Fibroblast of lung (primary cell): ENCODE measurements around the gene OPALIN. TPM values are rescaled to one million over a fixed set of nuclear protein-coding genes. Genes with fewer than 3 reads are reported as not detected.

Source experiments
- DNase-seq, 2 donors: peaks; one replicate each; pipeline versions ENCODE4 v3.0.0 to v3.0.0-alpha.2; 2010; ENCODE audit warnings: low read depth in 2 of 2
- H2AFZ ChIP-seq: 2 replicates; pipeline ENCODE4 v1.5.1; 2012; ENCODE audit warnings: low read length, control low read depth, inconsistent platforms
- H3K27ac ChIP-seq: 2 replicates; pipeline ENCODE4 v1.5.1; 2011; ENCODE audit warnings: low read length, control low read depth; ENCODE audit not compliant: insufficient read depth
- H3K27me3 ChIP-seq: 2 replicates; pipeline ENCODE4 v1.5.1; 2011; ENCODE audit warnings: mild to moderate bottlenecking, low read length; ENCODE audit not compliant: control insufficient read depth, insufficient read depth
- H3K36me3 ChIP-seq: 2 replicates; pipeline ENCODE4 v1.5.1; 2011; ENCODE audit warnings: low read length; ENCODE audit not compliant: control insufficient read depth, insufficient read depth
- H3K4me1 ChIP-seq: 2 replicates; pipeline ENCODE4 v1.5.1; 2011; ENCODE audit warnings: low read length; ENCODE audit not compliant: control insufficient read depth, insufficient read depth; ENCODE audit errors: extremely low read depth
- H3K4me2 ChIP-seq: 2 replicates; pipeline ENCODE4 v1.5.1; 2011; ENCODE audit warnings: low read length, control low read depth; ENCODE audit not compliant: insufficient read depth; ENCODE audit errors: extremely low read depth
- H3K4me3 ChIP-seq, 4 experiments: fragments of 200-600 bp in 1 of 4; sonication (generic) in 1 of 4; replicated peaks in 1 of 4; 2 replicates each; pipeline ENCODE4 v1.5.1; 2011 to 2016; ENCODE audit warnings: low read length in 4 of 4, low read depth in 3 of 4, mild to moderate bottlenecking in 3 of 4, control low read depth in 2 of 4, inconsistent platforms in 1 of 4, mixed read lengths in 1 of 4; ENCODE audit not compliant: insufficient read depth in 1 of 4; ENCODE audit errors: control extremely low read depth in 1 of 4
- H3K79me2 ChIP-seq: 2 replicates; pipeline ENCODE4 v1.5.1; 2012; ENCODE audit warnings: mild to moderate bottlenecking, low read length, inconsistent platforms; ENCODE audit not compliant: control insufficient read depth, insufficient read depth
- H3K9ac ChIP-seq: 2 replicates; pipeline ENCODE4 v1.5.1; 2011; ENCODE audit warnings: mild to moderate bottlenecking, low read length, control low read depth; ENCODE audit not compliant: insufficient read depth
- H3K9me3 ChIP-seq: 2 replicates; pipeline ENCODE4 v1.5.1; 2012; ENCODE audit warnings: low read depth, low read length; ENCODE audit not compliant: control insufficient read depth, insufficient read depth
- H4K20me1 ChIP-seq: 2 replicates; pipeline ENCODE4 v1.5.1; 2011; ENCODE audit warnings: low read length; ENCODE audit not compliant: control insufficient read depth, insufficient read depth; ENCODE audit errors: extremely low read depth
- CTCF ChIP-seq, 2 donors: IDR thresholded peaks in 1 of 2; conservative IDR thresholded peaks in 1 of 2; 1 replicate in 1 of 2; 2 replicates in 1 of 2; pipeline ENCODE4 v1.5.1; 2011 to 2012; ENCODE audit warnings: low read length in 2 of 2, control low read depth in 1 of 2, inconsistent platforms in 1 of 2, low read depth in 1 of 2, mild to moderate bottlenecking in 1 of 2
- EZH2 ChIP-seq: IDR thresholded peaks from 2 replicates; pipeline ENCODE4 v1.5.1; 2012; ENCODE audit warnings: low read length, control low read depth, mild to moderate bottlenecking; ENCODE audit errors: missing control alignments
- polyA plus RNA-seq, 2 donors: library from polyadenylated mRNA; depleted of rRNA in 1 of 2; stranded (reverse) in 1 of 2; unstranded in 1 of 2; fragments of >200 nt; gene quantifications; 2 replicates each; pipeline ENCODE4 v1.2.1, GENCODE V29; 2011 to 2012; ENCODE audit warnings: missing spikeins in 1 of 2
- total RNA-seq: library from RNA; depleted of rRNA; stranded (reverse); fragments of >200 nt; gene quantifications from 2 replicates; pipeline ENCODE4 v1.2.1, GENCODE V29; 2014

The OPALIN gene
- total and polyA plus RNA-seq, 2 donors (not counting 1 experiment from before 2014, with no cell fraction given), result not detected

DNA sequence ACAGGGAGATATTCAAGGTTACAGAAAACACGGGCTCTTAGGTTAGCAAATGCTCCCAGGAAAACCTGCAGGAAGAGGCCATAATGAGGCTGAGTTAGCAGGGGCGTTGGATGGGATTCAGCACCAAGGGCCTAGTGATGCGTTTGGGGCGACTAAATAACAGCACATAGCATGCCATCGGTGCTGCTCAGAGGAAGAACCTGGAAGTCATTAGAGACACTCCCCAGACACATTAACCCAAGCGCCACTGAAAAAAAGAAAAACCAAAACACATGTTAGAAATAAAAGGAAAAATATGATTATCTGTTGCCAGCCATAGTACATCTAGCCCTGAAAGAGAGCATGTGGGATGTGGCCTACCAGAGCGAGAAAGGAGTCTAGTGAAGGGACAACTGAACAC, 28.8 kb upstream of the OPALIN start:
- Histone ChIP-seq H3K27me3 (no peaks in the 10 kb centered on the region), H4K20me1 (no peaks in the 10 kb centered on the region), H3K36me3 (no peaks in the 10 kb centered on the region), H3K4me3 (no peak overlapping the region), H3K27ac (no peak overlapping the region), H3K4me2 (no peak overlapping the region), H3K9ac (no peak overlapping the region), H3K9me3 (no peaks in the 10 kb centered on the region), H3K79me2 (no peaks in the 10 kb centered on the region), H2AFZ (no peak overlapping the region), H3K4me1 (no peaks in the 10 kb centered on the region)
- TF ChIP-seq EZH2 (no peak), CTCF (conservative IDR thresholded peaks at IDR 0.05 in 1 of 2, IDR thresholded peaks at IDR 0.05 in 1 of 2; ENCODE audit: low read depth in 1 of 2, low read length in 2 of 2) (no peak)
- peak in 1 of 2 donors; percentile 29 for DNase-seq

DNA sequence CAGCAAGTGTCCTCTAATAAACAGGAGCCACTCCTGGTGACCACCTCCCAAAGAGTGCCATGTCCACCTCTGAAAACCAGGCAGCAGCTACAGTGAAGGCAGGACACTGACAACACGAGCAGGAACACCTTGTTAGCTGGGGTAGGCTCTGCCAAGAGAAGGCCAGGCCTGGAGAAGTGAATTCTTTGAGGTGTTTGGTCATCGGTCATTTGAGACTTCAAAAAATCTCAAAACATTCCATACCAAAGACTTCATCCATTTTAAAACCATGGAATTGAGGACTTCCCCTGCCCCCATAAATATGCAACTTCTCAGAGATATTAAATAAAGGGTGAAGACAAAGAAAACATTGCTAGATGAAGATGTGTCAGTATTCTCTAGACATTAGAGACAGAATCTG, 28.4 kb upstream of the OPALIN start:
- no peaks in the 10 kb centered on the region for H3K36me3 ChIP-seq
- no peaks in the 10 kb centered on the region for H3K4me1 ChIP-seq
- no peak overlapping the region for H3K9ac ChIP-seq
- H2AFZ ChIP-seq, result no peak overlapping the region
- H3K27me3 ChIP-seq, result no peaks in the 10 kb centered on the region
- no peak overlapping the region for H3K4me2 ChIP-seq
- no peak overlapping the region for H3K27ac ChIP-seq
- no peaks in the 10 kb centered on the region for H4K20me1 ChIP-seq
- TF ChIP-seq EZH2 (no peak), CTCF (conservative IDR thresholded peaks at IDR 0.05 in 1 of 2, IDR thresholded peaks at IDR 0.05 in 1 of 2; ENCODE audit: low read depth in 1 of 2, low read length in 2 of 2) (no peak)
- no peaks in the 10 kb centered on the region for H3K79me2 ChIP-seq
- peak in 1 of 2 donors; percentile 59 for DNase-seq
- no peak overlapping the region for H3K4me3 ChIP-seq
- H3K9me3 ChIP-seq, result no peaks in the 10 kb centered on the region

DNA sequence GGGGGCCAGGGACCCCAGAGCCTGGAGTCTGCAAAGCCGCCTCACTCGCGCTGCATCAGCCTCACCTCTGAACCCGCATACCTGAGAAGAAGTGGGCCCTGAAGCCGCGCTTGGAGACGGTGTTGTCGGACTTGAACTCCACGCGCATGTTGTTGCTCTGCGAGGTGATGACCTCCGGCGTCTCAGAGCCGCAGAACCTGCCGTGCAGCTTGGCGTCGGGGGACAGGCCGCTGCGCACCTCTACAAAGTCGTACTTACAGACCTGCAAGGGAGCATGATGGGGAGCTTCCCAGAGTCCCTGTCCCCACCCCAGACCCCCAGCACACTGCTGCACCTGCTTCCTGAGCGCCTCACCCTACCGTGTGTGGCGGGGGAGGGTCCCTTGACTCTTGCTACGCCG, 25.7 kb upstream of the OPALIN start:
- TF ChIP-seq EZH2, result no peak
- TF ChIP-seq CTCF (conservative IDR thresholded peaks at IDR 0.05 in 1 of 2, IDR thresholded peaks at IDR 0.05 in 1 of 2; ENCODE audit: low read depth in 1 of 2, low read length in 2 of 2), result no peak
- H3K4me2 ChIP-seq, result no peak overlapping the region
- H3K27me3 ChIP-seq, result no peaks in the 10 kb centered on the region

More for the DNA sequence above, 25.7 kb upstream of the OPALIN start:
- no peak overlapping the region for H3K9ac ChIP-seq
- H3K79me2 ChIP-seq, result no peaks in the 10 kb centered on the region
- no peaks in the 10 kb centered on the region for H3K4me1 ChIP-seq
- H3K27ac ChIP-seq, result no peak overlapping the region
- H3K4me3 ChIP-seq, result no peak overlapping the region
- no peak overlapping the region for H2AFZ ChIP-seq
- no peaks in the 10 kb centered on the region for H3K9me3 ChIP-seq
- no peaks in the 10 kb centered on the region for H3K36me3 ChIP-seq
- DNase-seq, result no peak
- H4K20me1 ChIP-seq, result no peaks in the 10 kb centered on the region
